HUES48 (cell line): ENCODE data around the gene TBX2.

Experiments
- H3K27ac ChIP-seq: one replicate; pipeline ENCODE4 v1.7.0; 2013; ENCODE audit warnings: low read depth, low read length, inconsistent platforms
- H3K27me3 ChIP-seq: 2 replicates; pipeline ENCODE4 v1.6.1; 2013; ENCODE audit warnings: mild to moderate bottlenecking, low read length; ENCODE audit not compliant: control insufficient read depth, insufficient read depth
- H3K36me3 ChIP-seq: 2 replicates; pipeline ENCODE4 v1.6.1; 2013; ENCODE audit warnings: low read length; ENCODE audit not compliant: control insufficient read depth, insufficient read depth
- H3K4me1 ChIP-seq: 2 replicates; pipeline ENCODE4 v1.6.1; 2013; ENCODE audit warnings: mild to moderate bottlenecking, low read length; ENCODE audit not compliant: control insufficient read depth, insufficient read depth
- H3K4me3 ChIP-seq: 2 replicates; pipeline ENCODE4 v1.5.1; 2013; ENCODE audit warnings: mild to moderate bottlenecking, low read depth, low read length
- H3K9ac ChIP-seq: 2 replicates; pipeline ENCODE4 v1.6.1; 2013; ENCODE audit warnings: mild to moderate bottlenecking, low read depth, low read length, moderate library complexity
- H3K9me3 ChIP-seq: 2 replicates; pipeline ENCODE4 v1.6.1; 2013; ENCODE audit warnings: low read length; ENCODE audit not compliant: control insufficient read depth, insufficient read depth

The TBX2 gene

DNA sequence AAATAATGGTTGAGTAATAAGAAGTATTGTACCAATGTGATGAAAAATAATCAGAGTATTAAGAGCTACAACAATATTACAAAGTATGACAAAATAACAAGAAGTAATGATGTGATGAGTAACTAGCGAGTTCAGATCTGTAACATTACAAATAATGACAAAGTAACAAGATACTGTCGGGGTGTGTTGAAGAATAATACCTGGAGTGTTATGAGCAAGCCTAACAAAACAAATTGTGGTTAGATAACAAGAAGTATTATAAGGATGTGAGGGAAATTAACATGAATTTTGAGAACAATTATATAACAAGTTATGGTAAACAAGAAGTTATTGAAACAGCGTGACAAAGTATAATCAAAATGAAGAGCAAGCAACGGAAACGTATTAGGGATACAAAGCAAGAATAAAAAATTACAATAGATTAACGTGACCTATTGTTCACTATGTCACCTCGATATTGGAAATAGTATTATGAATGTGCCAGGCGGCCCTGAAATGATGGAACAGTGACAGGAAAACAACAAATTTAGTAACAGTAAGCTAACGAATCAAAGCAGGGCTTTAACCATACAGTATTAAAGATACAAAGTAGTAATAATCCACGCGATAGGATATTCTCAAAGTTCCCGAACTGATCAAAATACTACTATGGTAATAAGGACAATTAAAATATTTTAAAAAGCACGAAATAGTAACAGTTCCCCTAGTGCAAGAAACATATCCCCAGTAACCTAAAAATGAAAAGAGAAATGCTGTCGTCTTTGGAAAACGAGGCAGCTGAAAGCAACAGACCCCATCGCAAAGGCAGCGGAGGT is 54.1 kb downstream of the TBX2 start:
- no peaks in the 10 kb centered on the region for H3K36me3 ChIP-seq
- peaks cover 13% of the 10 kb centered on the region for H3K4me1 ChIP-seq
- no peak overlapping the region for H3K9ac ChIP-seq
- no peaks in the 10 kb centered on the region for H3K9me3 ChIP-seq
- no peak overlapping the region for H3K27ac ChIP-seq
- H3K4me3 ChIP-seq: no peak overlapping the region
- peaks cover 100% of the 10 kb centered on the region for H3K27me3 ChIP-seq

GRCh38 chr17:61454381-61455323 is 55.0 kb downstream of the TBX2 start:
- Histone ChIP-seq H3K36me3 (no peaks in the 10 kb centered on the region), H3K9ac (no peak overlapping the region), H3K9me3 (no peaks in the 10 kb centered on the region), H3K4me1 (peaks cover 13% of the 10 kb centered on the region), H3K27ac (no peak overlapping the region), H3K27me3 (peaks cover 100% of the 10 kb centered on the region), H3K4me3 (no peak overlapping the region)

- Histone ChIP-seq H3K9me3 (no peaks in the 10 kb centered on the region), H3K4me1 (peaks cover 13% of the 10 kb centered on the region), H3K36me3 (no peaks in the 10 kb centered on the region), H3K9ac (no peak overlapping the region), H3K27me3 (peaks cover 100% of the 10 kb centered on the region), H3K27ac (no peak overlapping the region), H3K4me3 (no peak overlapping the region)
These were observed 55.8 kb downstream of the TBX2 start for GRCh38 chr17:61455324-61456060.

DNA sequence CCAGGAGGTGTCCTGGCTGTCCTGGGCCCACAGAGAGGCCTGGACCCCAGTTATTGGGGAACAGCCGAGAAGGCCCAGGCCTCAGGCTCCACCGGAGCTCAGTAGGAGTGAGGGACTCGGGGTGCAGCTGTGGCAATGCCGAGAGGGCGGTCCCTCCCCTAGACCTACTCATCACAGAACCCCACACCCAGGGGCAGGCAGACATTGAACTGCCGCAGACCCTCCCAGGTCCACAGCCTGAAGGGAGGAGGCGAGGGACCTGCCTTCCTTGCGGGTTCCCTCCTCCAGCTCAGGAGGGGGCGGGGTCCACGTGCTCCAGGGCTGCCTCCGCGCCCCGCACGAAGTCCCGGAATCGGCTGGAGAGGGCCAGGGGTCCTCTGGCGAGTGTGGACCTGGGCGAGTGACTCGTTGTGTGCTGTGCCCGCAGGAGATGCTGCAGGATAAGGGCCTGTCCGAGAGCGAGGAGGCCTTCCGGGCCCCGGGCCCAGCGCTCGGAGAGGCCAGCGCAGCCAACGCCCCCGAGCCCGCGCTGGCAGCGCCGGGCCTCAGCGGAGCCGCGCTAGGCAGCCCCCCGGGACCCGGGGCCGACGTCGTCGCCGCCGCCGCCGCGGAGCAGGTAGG is 56.5 kb downstream of the TBX2 start:
- Histone ChIP-seq H3K9ac (no peak overlapping the region), H3K4me3 (no peak overlapping the region), H3K36me3 (no peaks in the 10 kb centered on the region), H3K4me1 (peaks cover 16% of the 10 kb centered on the region), H3K27me3 (peaks cover 100% of the 10 kb centered on the region), H3K9me3 (no peaks in the 10 kb centered on the region), H3K27ac (no peak overlapping the region)

- H3K27ac ChIP-seq: no peak overlapping the region
- H3K27me3 ChIP-seq: peaks cover 100% of the 10 kb centered on the region
- no peak overlapping the region for H3K4me3 ChIP-seq
- no peaks in the 10 kb centered on the region for H3K9me3 ChIP-seq
- peaks cover 16% of the 10 kb centered on the region for H3K4me1 ChIP-seq
- no peak overlapping the region for H3K9ac ChIP-seq
- no peaks in the 10 kb centered on the region for H3K36me3 ChIP-seq
These were observed 57.1 kb downstream of the TBX2 start for GRCh38 chr17:61456688-61457225.

DNA sequence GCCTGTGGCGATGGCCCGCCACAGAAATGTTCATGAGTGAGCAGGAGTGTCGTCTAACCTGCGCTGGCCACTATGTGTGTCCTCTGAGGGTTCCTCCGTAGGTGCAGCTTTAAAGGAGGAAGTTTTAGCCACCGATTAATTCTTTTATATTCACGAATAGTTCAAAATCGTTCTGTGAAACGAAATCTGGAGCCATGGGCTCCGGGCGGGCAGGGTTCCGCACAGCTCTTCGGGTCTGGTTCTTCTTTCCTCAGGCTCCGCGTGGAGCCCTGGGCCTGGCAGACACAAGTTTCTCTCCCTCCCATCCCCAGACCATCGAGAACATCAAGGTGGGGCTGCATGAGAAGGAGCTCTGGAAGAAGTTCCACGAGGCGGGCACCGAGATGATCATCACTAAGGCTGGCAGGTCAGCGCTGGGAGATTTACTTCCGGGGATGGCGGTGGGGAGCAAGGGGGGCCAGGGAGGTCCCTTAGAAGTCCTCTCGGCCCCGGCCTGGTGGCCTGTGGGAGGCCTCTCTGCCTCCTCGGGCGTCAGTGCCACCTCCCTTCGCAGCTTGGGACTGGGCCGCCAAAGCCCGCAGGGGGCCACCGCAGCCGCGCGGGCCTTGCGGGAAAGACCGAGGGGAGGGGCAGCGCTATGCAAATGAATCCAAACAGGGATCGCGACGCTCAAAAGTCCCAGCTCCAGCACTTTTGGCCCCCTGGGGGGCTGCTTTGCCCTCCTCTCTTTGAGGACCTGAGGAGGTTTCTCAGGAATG is 57.8 kb downstream of the TBX2 start:
- no peak overlapping the region for H3K4me3 ChIP-seq
- no peaks in the 10 kb centered on the region for H3K9me3 ChIP-seq
- peaks cover 100% of the 10 kb centered on the region for H3K27me3 ChIP-seq
- H3K36me3 ChIP-seq: no peaks in the 10 kb centered on the region
- H3K9ac ChIP-seq: no peak overlapping the region
- no peak overlapping the region for H3K27ac ChIP-seq
- H3K4me1 ChIP-seq: peaks cover 16% of the 10 kb centered on the region

DNA sequence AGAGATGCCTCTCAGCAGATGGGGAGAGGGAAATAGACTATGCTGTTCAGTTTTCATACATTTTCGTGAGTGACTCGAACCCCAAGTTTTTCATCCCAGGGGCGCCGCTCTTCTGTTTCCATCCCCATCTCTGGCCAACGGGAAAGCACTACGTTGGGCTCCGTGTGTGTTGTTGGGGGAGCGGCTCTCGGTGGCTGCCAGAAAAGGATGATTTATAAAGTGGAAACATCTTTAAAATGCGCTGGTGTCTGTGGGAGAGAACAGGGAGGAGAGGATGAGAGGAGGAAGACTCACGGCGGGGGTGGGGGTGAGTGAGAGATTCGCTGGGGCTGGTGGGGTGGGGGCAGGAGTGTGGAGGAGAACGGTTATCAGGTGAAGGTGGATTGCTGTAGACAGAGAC is 58.4 kb downstream of the TBX2 start:
- H3K9ac ChIP-seq: no peak overlapping the region
- H3K4me1 ChIP-seq: peaks cover 20% of the 10 kb centered on the region
- no peak overlapping the region for H3K4me3 ChIP-seq
- H3K9me3 ChIP-seq: no peaks in the 10 kb centered on the region
- peaks cover 100% of the 10 kb centered on the region for H3K27me3 ChIP-seq
- H3K36me3 ChIP-seq: no peaks in the 10 kb centered on the region
- no peak overlapping the region for H3K27ac ChIP-seq

DNA sequence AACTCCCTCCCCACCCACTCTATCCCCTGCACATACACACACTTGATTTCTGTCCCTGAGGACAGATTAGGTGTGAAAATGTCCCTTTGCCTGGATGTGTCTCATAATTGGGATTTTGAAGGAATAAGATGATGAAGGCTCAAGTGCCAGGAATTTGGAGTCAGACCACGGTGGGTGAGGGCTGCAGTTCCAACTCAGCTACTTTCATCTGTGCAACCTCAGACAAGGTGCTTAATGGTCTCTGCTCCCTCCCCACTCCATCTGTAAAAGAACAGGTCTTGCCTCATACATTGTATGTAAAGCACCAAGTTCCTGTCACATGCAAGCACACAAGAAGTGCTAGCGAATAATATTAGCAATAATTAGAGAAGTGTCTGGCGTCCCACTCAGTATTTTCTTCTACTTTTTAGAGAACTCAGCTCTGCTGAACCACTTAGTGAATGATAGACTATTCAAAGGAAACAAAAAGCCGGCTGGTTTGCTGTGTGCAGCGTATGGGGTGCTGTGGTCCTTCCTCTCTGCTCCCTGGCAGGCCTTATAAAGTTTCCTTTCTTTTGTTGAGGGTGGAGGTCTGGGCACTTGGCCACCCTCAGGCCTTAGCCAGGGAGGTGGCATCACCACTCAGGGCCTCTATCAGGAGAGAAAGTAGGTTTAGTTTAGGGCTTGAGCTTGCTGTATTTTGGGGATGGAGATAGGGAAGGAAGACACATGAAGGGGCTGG is 58.9 kb downstream of the TBX2 start:
- no peak overlapping the region for H3K9ac ChIP-seq
- H3K4me1 ChIP-seq: peaks cover 25% of the 10 kb centered on the region
- no peak overlapping the region for H3K27ac ChIP-seq
- H3K4me3 ChIP-seq: no peak overlapping the region
- no peaks in the 10 kb centered on the region for H3K9me3 ChIP-seq
- H3K36me3 ChIP-seq: no peaks in the 10 kb centered on the region
- peaks cover 100% of the 10 kb centered on the region for H3K27me3 ChIP-seq
